K562 (cell line): ENCODE results near the gene TMEM234. TPM values are rescaled to one million over a fixed set of nuclear protein-coding genes. Genes with fewer than 3 reads are reported as not detected.

Experiments
- AFF1 ChIP-seq, 2 experiments: fragments of 450-650 bp; IDR thresholded peaks; 2 replicates each; pipeline ENCODE4 v1.6.1; 2018; ENCODE audit warnings: mild to moderate bottlenecking in 2 of 2, low read depth in 1 of 2; ENCODE audit not compliant: partially characterized antibody in 2 of 2
- ELF1 ChIP-seq: fragments of 200-800 bp; sonication (Bioruptor generic); IDR thresholded peaks from 2 replicates; pipeline ENCODE4 v1.6.1; 2016; ENCODE audit warnings: missing genetic modification characterization, missing compliant biosample characterization
- HBP1 ChIP-seq: fragments of 450-650 bp; formaldehyde crosslinking; IDR thresholded peaks from 2 replicates; pipeline ENCODE4 v1.4.0; 2022; ENCODE audit warnings: missing genetic modification characterization
- HDGF ChIP-seq: fragments of 450-650 bp; IDR thresholded peaks from 2 replicates; pipeline ENCODE4 v1.6.1; 2016
- NEUROD1 ChIP-seq: fragments of 150-350 bp; IDR thresholded peaks from 2 replicates; pipeline ENCODE4 v1.6.1; 2014; ENCODE audit warnings: borderline replicate concordance, low read length, low read depth; ENCODE audit not compliant: partially characterized antibody
- RBFOX2 ChIP-seq: fragments of 200-400 bp; formaldehyde crosslinking; IDR thresholded peaks from 2 replicates; pipeline ENCODE4 v1.6.1; 2017; ENCODE audit warnings: low read depth, mild to moderate bottlenecking, low read length, moderate library complexity
- RCOR1 ChIP-seq, 2 experiments: IDR thresholded peaks; 2 replicates each; pipeline ENCODE4 v1.6.1; 2012; ENCODE audit warnings: low read depth in 2 of 2, low read length in 2 of 2, borderline replicate concordance in 1 of 2, improper control_type of control experiment in 1 of 2
- SIRT6 ChIP-seq: IDR thresholded peaks from one replicate; pipeline ENCODE4 v1.6.1; 2012; ENCODE audit warnings: low read depth, mild to moderate bottlenecking, control low read depth, inconsistent platforms, low read length, moderate library complexity
- SPI1 ChIP-seq: IDR thresholded peaks from 2 replicates; pipeline ENCODE4 v1.6.1; 2011; ENCODE audit warnings: low read depth, low read length, control low read depth, borderline replicate concordance
- STAT5A ChIP-seq: IDR thresholded peaks from 2 replicates; pipeline ENCODE4 v1.6.1; 2012; ENCODE audit warnings: low read length, inconsistent platforms, borderline replicate concordance
- TCF3 ChIP-seq: sonication (generic); formaldehyde crosslinking; IDR thresholded peaks from 2 replicates; pipeline ENCODE4 v1.4.0; 2020; ENCODE audit warnings: mild to moderate bottlenecking, missing genetic modification reagents
- YY1 ChIP-seq, 3 experiments: IDR thresholded peaks; 2 replicates each; pipeline ENCODE4 v1.6.1; 2011; ENCODE audit warnings: low read length in 2 of 3, mild to moderate bottlenecking in 2 of 3, moderate library complexity in 2 of 3, borderline replicate concordance in 1 of 3, control low read depth in 1 of 3, low read depth in 1 of 3; ENCODE audit not compliant: insufficient read depth in 3 of 3, insufficient replicate concordance in 2 of 3, control insufficient read depth in 1 of 3, insufficient read length in 1 of 3; ENCODE audit errors: extremely low read depth in 1 of 3
- ZNF449 ChIP-seq: fragments of 250-450 bp; sonication (Bioruptor Pico); IDR thresholded peaks from 2 replicates; pipeline ENCODE4 v1.8.0; 2022; ENCODE audit warnings: moderate library complexity, mild to moderate bottlenecking, inconsistent platforms
- ZNF740 ChIP-seq, 3 experiments: fragments of 200-800 bp in 1 of 3; sonication (Bioruptor generic) in 1 of 3; sonication (generic) in 1 of 3; formaldehyde crosslinking in 1 of 3; IDR thresholded peaks; 2 replicates each; pipeline versions ENCODE4 v1.6.1 to v1.8.0; 2016 to 2022; ENCODE audit warnings: mild to moderate bottlenecking in 2 of 3, missing compliant biosample characterization in 2 of 3, missing genetic modification characterization in 2 of 3, missing genetic modification reagents in 1 of 3
- polyA plus RNA-seq, 8 experiments: library from polyadenylated mRNA; depleted of rRNA in 4 of 8; stranded (reverse) in 5 of 8; unstranded in 3 of 8; fragments of >200 nt; fragmentation: Nextera tagmentation in 2 of 8; fragmentation: Illumina TruSeq in 1 of 8; extraction: Ambion mirVana in 2 of 8; extraction: Trizol in 1 of 8; gene quantifications; 2 replicates each; pipeline versions ENCODE4 v1.2.1 to v1.2.3, GENCODE V29; 2011 to 2014; ENCODE audit warnings: inconsistent platforms in 1 of 8, missing spikeins in 1 of 8
- total RNA-seq, 7 experiments: library from RNA; depleted of rRNA in 6 of 7; stranded (reverse); fragments of >200 nt in 6 of 7; fragmentation: Illumina TruSeq in 2 of 7; extraction: Trizol in 2 of 7; gene quantifications; 2 replicates each; pipeline versions ENCODE4 v1.2.1 to v1.2.3, GENCODE V29; 2011 to 2021; ENCODE audit warnings: low replicate concordance in 1 of 7

Gene TMEM234
- total and polyA plus RNA-seq, 9 of the 15 experiments (the other 6 are each of a cell fraction or from before 2014, with no cell fraction given), result 5.0 to 12.9 (median 7.6) TPM

GRCh38 chr1:32201011-32201855, 20.9 kb downstream of the TMEM234 start (continued):
- TF ChIP-seq RBFOX2 (peak; percentile 48), RCOR1 (IDR thresholded peaks at IDR 0.05; ENCODE audit: borderline replicate concordance in 1 of 2, low read depth in 2 of 2, low read length in 2 of 2) (0 out of 4 replicates have a peak, but pooled peaks of 1 of the 2 experiments have one; percentile 16), ZNF449 (peak; percentile 84; the same call in 1 of the 2 replicates), TCF3 (CRISPR knock-in tag) (no peak), AFF1 (IDR thresholded peaks at IDR 0.05; ENCODE audit: low read depth in 1 of 2, partially characterized antibody in 2 of 2) (peak in 1 of 2 experiments; percentile 36), NEUROD1 (peak; percentile 28), YY1 (IDR thresholded peaks at IDR 0.05; ENCODE audit: borderline replicate concordance in 1 of 3, control insufficient read depth in 1 of 3, extremely low read depth in 1 of 3, insufficient read depth in 3 of 3, insufficient read length in 1 of 3, insufficient replicate concordance in 2 of 3, low read depth in 1 of 3, low read length in 2 of 3) (peak in 1 of 3 experiments; percentile 4), SPI1 (peak; percentile 55; the same call in 1 of the 2 replicates), SIRT6 (no peak), HDGF (0 out of 2 replicates have a peak, but pooled peaks have one; percentile 39), HBP1 (CRISPR knock-in tag) (no peak), STAT5A (0 out of 2 replicates have a peak, but pooled peaks have one; percentile 21), ELF1 (tag) (no peak), ZNF740 (CRISPR knock-in tag; IDR thresholded peaks at IDR 0.05) (peak; percentile 44; the same call in 1 of the 2 replicates), ZNF740 (tag; IDR thresholded peaks at IDR 0.05) (peak in 1 of 2 experiments; percentile 42; a peak in 1 of 4 replicates)
